ENCODE measurements around the gene C18orf63. TPM values are rescaled to one million over a fixed set of nuclear protein-coding genes. Genes with fewer than 3 reads are reported as not detected.

The C18orf63 gene
- total RNA-seq, 1 experiment from 2014 or later, result not detected

DNA sequence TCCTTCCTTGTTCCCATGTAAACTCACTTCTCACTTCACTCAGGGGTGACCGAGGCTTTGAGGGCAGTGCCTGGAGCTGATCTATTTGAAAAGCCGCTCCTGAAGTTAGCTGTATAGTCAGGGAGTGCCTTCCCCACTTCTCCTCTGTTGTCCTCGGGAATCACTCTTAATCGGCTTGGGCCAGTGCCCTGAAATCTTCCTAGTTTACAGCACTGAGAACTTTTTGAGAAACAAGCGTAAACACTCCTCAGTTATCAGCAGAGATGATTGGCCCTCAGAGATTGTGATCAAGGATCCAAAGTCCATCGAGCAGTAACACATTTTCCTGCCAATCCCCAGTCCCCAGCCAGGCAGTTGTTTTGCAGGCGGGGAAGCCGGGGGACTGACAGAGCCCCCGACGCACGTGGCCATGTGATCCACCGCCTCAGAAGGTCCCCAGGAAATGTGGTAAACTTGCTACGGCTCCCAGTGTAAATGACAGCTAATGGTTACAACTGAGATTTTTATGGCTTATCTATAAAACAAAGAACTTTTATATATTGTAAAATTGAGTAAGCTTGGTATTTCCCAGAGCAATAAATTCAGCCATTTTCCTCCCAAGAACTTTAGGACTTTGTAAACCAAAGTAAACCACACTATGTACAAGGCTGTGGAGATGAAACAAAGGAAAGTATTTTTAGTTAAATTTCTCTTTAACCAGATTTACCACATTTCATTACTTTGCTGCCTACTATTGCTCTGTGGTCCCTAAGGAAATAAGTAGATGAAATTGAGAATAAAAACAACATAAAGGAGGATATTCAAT, 53.5 kb downstream of the C18orf63 start:
- DNase-seq (ENCODE audit: low spot score), result no peak
- intact Hi-C loops (cut with micrococcal nuclease; ENCODE audit: unreplicated experiment), result no loop called here
- POLR2A ChIA-PET (ENCODE audit: low non-redundant PET), result no interaction called here
- Histone ChIP-seq H3K27ac (ENCODE audit: low read depth, low read length, poor library complexity, severe bottlenecking) (no peak overlapping the region), H3K4me1 (ENCODE audit: insufficient read depth, low read length, poor library complexity, severe bottlenecking) (no peaks in the 10 kb centered on the region), H3K36me3 (ENCODE audit: insufficient read depth, low read length, poor library complexity, severe bottlenecking) (no peaks in the 10 kb centered on the region), H3K4me3 (ENCODE audit: low read depth, low read length, poor library complexity, severe bottlenecking) (no peak overlapping the region), H3K27me3 (replicated peaks; ENCODE audit: insufficient read depth, low read depth, low read length, poor library complexity) (peaks cover 6% of the 10 kb centered on the region), H3K9me3 (ENCODE audit: low read depth, low read length, poor library complexity, severe bottlenecking) (no peaks in the 10 kb centered on the region)
- TF ChIP-seq, protein P1, sequence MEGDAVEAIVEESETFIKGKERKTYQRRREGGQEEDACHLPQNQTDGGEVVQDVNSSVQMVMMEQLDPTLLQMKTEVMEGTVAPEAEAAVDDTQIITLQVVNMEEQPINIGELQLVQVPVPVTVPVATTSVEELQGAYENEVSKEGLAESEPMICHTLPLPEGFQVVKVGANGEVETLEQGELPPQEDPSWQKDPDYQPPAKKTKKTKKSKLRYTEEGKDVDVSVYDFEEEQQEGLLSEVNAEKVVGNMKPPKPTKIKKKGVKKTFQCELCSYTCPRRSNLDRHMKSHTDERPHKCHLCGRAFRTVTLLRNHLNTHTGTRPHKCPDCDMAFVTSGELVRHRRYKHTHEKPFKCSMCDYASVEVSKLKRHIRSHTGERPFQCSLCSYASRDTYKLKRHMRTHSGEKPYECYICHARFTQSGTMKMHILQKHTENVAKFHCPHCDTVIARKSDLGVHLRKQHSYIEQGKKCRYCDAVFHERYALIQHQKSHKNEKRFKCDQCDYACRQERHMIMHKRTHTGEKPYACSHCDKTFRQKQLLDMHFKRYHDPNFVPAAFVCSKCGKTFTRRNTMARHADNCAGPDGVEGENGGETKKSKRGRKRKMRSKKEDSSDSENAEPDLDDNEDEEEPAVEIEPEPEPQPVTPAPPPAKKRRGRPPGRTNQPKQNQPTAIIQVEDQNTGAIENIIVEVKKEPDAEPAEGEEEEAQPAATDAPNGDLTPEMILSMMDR (conservative IDR thresholded peaks at IDR 0.05; ENCODE audit: low read depth, low read length), result no peak
- no peak for TF ChIP-seq EZH2 (IDR thresholded peaks at IDR 0.05; ENCODE audit: borderline replicate concordance, low read depth, low read length, poor library complexity, severe bottlenecking)
- BruUV-seq (replicated peaks), result no TSS peak
- CTCF ChIA-PET, result no interaction called here

DNA sequence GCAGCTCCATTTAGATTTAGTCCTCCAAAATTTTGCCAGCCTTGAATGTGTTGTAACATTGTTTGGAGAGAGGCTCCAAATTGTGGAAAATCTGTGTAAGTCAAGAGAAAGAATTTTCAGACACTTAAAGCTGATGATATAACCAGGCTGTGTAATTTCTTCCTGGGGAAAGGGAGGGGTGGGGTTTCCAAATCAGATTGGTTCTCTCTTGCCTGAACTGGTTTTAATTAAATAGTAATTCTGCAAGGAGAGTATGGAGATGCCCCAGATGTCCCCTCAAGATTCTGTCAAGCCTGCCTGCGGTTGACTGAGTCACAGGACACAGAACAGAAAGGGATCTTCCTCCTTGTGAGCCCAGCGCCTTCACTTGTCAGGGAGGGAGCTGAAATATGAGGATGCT, 54.5 kb downstream of the C18orf63 start:
- BruUV-seq (replicated peaks), result no TSS peak
- Histone ChIP-seq H3K27me3 (replicated peaks; ENCODE audit: insufficient read depth, low read depth, low read length, poor library complexity) (peaks cover 6% of the 10 kb centered on the region), H3K4me3 (ENCODE audit: low read depth, low read length, poor library complexity, severe bottlenecking) (no peak overlapping the region), H3K4me1 (ENCODE audit: insufficient read depth, low read length, poor library complexity, severe bottlenecking) (no peaks in the 10 kb centered on the region), H3K27ac (ENCODE audit: low read depth, low read length, poor library complexity, severe bottlenecking) (no peak overlapping the region), H3K36me3 (ENCODE audit: insufficient read depth, low read length, poor library complexity, severe bottlenecking) (no peaks in the 10 kb centered on the region), H3K9me3 (ENCODE audit: low read depth, low read length, poor library complexity, severe bottlenecking) (no peaks in the 10 kb centered on the region)
- TF ChIP-seq, protein P1 (conservative IDR thresholded peaks at IDR 0.05; ENCODE audit: low read depth, low read length), result no peak
- TF ChIP-seq EZH2 (IDR thresholded peaks at IDR 0.05; ENCODE audit: borderline replicate concordance, low read depth, low read length, poor library complexity, severe bottlenecking), result no peak
- no peak for DNase-seq (ENCODE audit: low spot score)
- ChIA-PET POLR2A (ENCODE audit: low non-redundant PET) (no interaction called here), CTCF (no interaction called here)
- intact Hi-C loops (cut with micrococcal nuclease; ENCODE audit: unreplicated experiment), result no loop called here

DNA sequence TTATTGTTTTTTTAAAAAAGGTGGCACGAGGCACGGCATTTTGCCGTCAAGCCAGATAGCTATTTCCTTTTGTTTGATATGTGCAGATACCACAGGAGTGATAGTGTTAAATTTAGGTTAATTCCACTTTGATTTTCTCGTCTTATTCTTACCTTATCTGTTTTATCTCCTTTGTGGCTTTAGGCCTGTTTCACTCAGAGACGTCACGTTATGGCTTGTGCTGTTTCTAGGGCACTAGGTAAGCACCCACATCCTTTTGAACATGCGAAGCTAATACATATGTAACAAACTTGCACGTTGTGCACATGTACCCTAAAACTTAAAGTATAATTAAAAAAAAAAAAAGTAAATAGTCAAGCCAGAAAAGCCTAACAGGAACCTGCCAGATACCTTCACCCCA, 57.8 kb downstream of the C18orf63 start:
- no TSS peak for BruUV-seq (replicated peaks)
- intact Hi-C loops (cut with micrococcal nuclease; ENCODE audit: unreplicated experiment), result no loop called here
- Histone ChIP-seq H3K4me3 (ENCODE audit: low read depth, low read length, poor library complexity, severe bottlenecking) (no peak overlapping the region), H3K4me1 (ENCODE audit: insufficient read depth, low read length, poor library complexity, severe bottlenecking) (no peaks in the 10 kb centered on the region), H3K27me3 (replicated peaks; ENCODE audit: insufficient read depth, low read depth, low read length, poor library complexity) (peaks cover 6% of the 10 kb centered on the region), H3K9me3 (ENCODE audit: low read depth, low read length, poor library complexity, severe bottlenecking) (no peaks in the 10 kb centered on the region), H3K27ac (ENCODE audit: low read depth, low read length, poor library complexity, severe bottlenecking) (no peak overlapping the region), H3K36me3 (ENCODE audit: insufficient read depth, low read length, poor library complexity, severe bottlenecking) (no peaks in the 10 kb centered on the region)
- POLR2A ChIA-PET (ENCODE audit: low non-redundant PET), result no interaction called here
- no peak for TF ChIP-seq EZH2 (IDR thresholded peaks at IDR 0.05; ENCODE audit: borderline replicate concordance, low read depth, low read length, poor library complexity, severe bottlenecking)
- TF ChIP-seq, protein P1 (conservative IDR thresholded peaks at IDR 0.05; ENCODE audit: low read depth, low read length), result no peak
- no peak for DNase-seq (ENCODE audit: low spot score)
- CTCF ChIA-PET, result interaction anchor here (0.7 kb wide), 1 partner anchor 1583 kb away, joined by 3 read pairs; no protein-coding TSS in a partner anchor
